ENCODE data around the gene COA6. TPM values are rescaled to one million over a fixed set of nuclear protein-coding genes. Genes with fewer than 3 reads are reported as not detected.

COA6 gene
- total and polyA plus RNA-seq, 2 of the 8 experiments (the other 6 are each of a cell fraction or from before 2014, with no cell fraction given), result 22.9 to 44.9 TPM

DNA sequence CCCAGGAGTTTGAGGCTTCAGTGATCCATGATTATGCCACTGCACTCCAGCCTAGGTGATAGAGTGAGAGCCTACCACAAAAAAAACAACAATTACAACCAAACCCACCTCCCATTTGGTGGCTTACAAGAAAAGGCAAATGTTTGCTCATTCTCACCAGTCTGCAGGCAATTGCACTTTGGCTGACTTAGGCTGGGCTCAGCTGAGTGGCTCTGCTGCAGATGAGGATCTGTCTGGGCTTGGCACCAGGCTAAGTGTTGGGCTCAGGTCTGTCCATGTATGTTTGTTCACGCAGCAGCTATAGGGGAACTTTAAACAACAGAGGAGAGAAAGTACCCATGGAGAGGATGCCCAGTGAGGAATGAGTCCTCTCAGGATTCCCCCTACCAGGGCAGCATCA lies 28.0 kb upstream of the COA6 start (continued):
- TF ChIP-seq CHD7 (IDR thresholded peaks at IDR 0.05; ENCODE audit: insufficient replicate concordance, low read length) (no peak), KDM4A (IDR thresholded peaks at IDR 0.05; ENCODE audit: low read depth, low read length, severe bottlenecking) (no peak), EZH2 (IDR thresholded peaks at IDR 0.05; ENCODE audit: low read depth, low read length, severe bottlenecking) (no peak), RBBP5 (IDR thresholded peaks at IDR 0.05; ENCODE audit: borderline replicate concordance, low read depth, low read length) (no peak), TEAD4 (IDR thresholded peaks at IDR 0.05; ENCODE audit: low read depth, low read length) (no peak), FOSL1 (IDR thresholded peaks at IDR 0.05; ENCODE audit: insufficient read depth, low read depth, low read length) (no peak), EGR1 (IDR thresholded peaks at IDR 0.05; ENCODE audit: borderline replicate concordance, low read depth, low read length) (no peak), PHF8 (conservative IDR thresholded peaks at IDR 0.05; ENCODE audit: low read depth, low read length) (no peak), CTBP2 (IDR thresholded peaks at IDR 0.05; ENCODE audit: borderline replicate concordance, insufficient read depth, insufficient read length, low read length) (no peak)

Data from H1 (cell line).